T-helper 9 cell (primary cell): ENCODE measurements around the gene LRRC73.
"Not testable (repeated sequence)": the region's sequence is repeated elsewhere in the genome, so short reads cannot be mapped to it uniquely, and the experiment has no call there.

Source experiments
- DNase-seq: peaks from one replicate; pipeline ENCODE4 v3.0.0-alpha.2; 2020

Gene LRRC73

GRCh38 chr6:43459535-43459934 is 50.6 kb downstream of the LRRC73 start:
- no peak for DNase-seq

- not testable (repeated sequence) for DNase-seq
These were observed 52.0 kb downstream of the LRRC73 start for GRCh38 chr6:43458154-43458553.

DNA sequence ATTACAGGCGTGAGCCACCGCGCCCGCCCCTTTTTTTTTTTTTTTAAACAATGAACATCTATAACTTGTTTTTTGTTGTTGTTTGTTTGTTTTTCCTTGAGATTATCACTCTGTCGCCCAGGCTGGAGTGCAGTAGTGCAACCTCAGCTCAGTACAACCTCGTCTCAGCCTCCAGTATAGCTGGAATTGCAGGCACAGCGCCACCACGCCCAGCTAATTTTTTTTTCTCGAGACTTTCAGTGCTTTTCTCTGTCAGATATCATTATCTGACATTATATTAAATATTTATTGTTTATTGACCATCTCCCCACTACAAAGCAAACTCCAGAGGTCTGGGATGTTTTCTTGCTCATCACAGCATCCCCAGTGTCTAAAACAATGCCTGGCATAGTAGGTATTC is 52.5 kb downstream of the LRRC73 start:
- no peak for DNase-seq
